GM21619 (cell line): ENCODE measurements around the gene ARHGAP8.

Experiments used
- ATAC-seq: cut with Tn5 transposase; IDR thresholded peaks from one replicate; pipeline ENCODE4 v1.9.1; 2021; ENCODE audit not compliant: unreplicated experiment

Gene ARHGAP8

GRCh38 chr22:44764974-44765373 lies 12.6 kb downstream of the ARHGAP8 start:
- no peak for ATAC-seq

- ATAC-seq = no peak
Measured at GRCh38 chr22:44765571-44766285, 13.4 kb downstream of the ARHGAP8 start.

- no peak for ATAC-seq
Measured at GRCh38 chr22:44773082-44773481, 20.7 kb downstream of the ARHGAP8 start.

DNA sequence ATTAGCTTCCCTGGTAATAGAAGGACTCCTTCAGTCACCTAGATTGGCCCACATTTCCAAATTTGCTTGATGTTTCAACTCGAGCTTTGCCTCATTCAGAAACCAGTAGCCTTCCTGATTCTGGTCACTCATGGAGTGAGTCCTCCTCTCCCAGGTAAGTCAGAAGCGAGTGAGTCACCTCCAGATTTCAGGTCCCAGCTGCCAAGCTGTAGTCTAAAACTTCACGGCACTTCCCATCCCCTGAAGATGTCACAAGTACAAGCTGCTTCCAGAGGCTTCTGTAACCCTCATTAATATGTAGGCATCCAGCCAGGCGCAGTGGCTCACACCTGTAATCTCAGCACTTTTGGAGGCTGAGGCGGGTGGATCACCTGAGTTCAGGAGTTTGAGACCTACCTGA lies 23.5 kb downstream of the ARHGAP8 start:
- no peak for ATAC-seq

GRCh38 chr22:44776605-44777363 lies 24.4 kb downstream of the ARHGAP8 start:
- ATAC-seq = no peak

GRCh38 chr22:44777364-44777755 lies 25.0 kb downstream of the ARHGAP8 start:
- ATAC-seq = no peak

DNA sequence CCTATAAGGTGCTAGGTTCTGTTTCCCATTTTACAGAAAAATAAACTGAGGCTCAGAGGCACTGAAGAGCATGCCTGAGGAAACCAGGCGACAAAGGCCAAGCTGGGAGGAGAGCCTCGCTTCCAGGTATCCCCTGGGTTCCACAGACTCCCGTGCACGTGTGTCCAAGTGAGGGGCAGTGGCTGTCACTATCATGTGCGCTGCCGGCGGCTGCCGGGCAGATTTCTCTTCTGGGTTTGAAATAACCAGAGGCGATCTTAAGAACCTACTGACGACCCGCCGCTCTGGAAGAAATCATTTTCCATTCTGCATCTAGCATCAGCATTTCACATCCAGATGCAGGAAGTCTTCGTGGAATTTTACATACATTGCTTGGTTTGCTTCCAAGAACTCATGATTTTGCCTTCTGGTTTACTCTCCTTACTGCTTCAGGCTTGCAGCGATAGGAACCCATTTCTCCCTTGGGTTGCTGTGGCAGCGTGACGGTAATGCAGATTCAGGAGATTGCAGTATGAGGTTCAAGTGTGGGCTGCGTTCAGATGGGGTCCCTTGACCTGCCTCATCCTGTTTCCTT lies 28.6 kb downstream of the ARHGAP8 start:
- ATAC-seq = no peak

DNA sequence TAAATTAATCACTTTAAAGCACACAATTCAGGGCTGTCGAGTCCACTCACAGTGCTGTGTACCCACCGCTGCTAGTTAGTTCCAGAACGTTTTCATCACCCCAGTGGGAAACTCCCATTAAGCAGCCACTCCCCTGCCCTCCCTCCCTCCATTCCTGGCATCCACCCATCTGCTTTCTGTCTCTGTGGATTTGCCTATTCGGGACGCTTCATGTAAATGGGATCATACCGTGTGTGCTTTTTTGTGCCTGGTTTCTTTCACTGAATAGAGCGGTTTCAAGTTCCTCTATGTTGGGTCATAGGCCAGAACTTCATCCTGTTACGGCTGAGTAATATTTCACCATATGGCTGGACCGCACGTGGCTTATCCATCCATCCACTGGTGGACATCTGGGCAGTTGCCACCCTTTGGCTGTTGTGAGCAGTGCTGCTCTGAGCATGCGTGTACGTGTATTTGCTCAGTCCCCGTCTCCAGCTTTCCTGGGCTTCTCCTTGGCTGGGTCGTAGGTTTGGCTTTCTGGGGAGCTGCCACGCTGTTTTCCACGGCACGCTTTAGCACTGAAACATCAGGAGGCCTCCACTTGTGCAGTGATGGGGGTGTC lies 30.1 kb downstream of the ARHGAP8 start:
- ATAC-seq = no peak

DNA sequence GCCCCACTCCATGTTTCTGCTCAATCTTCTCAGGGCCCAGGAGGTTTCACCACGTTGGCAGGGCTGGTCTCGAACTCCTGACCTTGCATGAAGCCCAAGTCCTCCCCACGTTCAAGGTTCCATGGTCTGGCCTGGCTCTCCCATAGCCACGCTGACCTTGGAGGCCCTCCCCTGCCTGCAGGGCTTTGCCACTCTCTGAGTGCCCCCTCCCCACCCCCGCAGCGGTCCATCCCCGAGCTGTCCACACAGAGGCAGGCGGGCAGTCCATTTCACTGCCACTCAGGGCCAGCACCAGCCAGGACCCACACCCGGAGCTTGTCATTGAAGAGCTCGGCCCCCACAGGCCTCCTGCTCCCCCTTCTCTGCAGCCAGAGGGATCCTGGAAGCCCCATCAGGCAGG lies 30.7 kb downstream of the ARHGAP8 start:
- no peak for ATAC-seq

DNA sequence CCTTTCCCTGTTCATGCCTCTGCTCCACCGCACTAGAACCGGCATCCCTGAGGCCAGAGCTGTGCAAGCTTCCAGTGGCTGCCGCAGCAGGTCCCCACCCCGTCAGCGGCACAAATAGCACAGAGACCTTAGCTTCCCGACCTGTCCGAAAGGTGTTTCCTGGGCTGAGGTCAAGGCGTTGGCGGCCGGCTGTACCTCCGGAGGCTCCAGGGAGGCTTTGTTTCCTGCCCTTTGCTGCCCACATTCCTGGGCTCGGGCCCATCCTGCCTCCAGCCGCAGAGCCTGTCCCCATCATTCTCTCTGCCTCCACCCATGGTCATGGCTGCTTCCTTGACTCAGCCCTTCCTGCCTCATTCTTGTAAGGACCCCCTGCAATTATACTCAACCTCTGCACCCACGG lies 31.2 kb downstream of the ARHGAP8 start:
- ATAC-seq = no peak

DNA sequence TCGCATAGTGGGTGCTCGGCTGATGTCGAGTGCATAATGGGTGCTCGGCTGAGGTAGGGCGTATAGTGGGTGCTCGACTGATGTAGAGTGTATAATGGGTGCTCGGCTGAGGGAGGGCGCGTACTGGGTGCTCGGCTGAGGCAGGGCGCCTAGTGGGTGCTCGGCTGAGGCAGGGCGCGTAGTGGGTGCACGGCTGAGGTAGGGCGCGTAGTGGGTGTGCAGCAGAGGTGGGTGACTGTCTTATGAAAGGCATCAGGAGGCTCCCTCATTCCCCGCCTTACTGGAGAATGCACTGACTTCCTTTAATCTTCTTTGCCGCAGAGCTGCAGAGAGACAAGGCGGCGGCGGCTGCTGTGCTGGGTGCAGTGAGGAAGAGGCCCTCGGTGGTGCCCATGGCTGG lies 33.8 kb downstream of the ARHGAP8 start:
- no peak for ATAC-seq

GRCh38 chr22:44786610-44787009 lies 34.2 kb downstream of the ARHGAP8 start:
- ATAC-seq = no peak

DNA sequence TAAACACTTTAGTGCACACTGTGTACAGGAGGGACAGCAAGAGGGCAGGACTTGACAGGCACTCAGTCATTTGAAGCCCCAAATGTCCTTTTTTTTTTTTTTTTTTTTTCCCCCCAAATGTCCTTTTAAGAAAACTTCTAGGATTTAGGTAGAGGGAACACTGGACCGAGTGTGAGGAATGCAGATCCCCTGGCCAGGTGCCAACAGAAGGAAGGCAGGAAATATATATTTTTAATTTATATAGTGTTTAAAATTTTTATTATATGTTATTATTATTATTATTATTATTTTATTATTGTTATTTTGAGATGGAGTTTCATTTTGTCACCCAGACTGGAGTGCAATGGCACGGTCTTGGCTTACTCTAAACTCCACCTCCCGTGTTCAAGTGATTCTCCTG lies 35.5 kb downstream of the ARHGAP8 start:
- ATAC-seq = no peak

- ATAC-seq = no peak
Measured at GRCh38 chr22:44793106-44793505, 40.7 kb downstream of the ARHGAP8 start.

DNA sequence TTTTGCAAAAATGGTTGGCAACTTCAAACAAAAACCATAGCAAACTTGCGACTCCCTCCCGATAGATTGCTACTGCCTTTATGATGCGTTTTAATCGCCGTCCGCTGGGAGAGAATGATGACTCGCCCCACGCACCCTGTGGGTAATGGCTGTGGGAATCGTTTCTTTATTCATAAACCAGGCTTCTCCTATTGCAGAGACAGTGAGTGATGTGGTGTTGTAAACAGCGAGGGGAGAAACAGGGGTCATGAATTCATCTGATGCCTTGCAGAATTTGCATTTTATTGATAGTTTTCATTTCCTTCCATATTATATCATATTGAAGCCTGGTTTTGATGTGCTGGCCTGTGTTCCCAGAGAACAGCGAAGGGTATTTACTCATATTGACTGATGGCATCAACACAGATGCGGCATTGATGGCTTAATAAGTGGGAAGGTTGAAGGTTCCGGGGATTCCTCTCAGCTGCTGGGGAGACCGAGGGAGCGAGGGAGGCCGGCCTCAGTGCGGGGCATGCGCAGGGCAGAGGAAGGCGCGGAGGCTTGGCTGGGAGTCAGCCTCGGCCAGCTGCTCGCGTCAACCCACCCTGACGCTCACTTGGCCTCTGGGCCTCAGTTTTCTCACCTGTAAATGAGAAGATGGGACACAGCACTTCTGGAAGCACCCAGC lies 41.3 kb downstream of the ARHGAP8 start:
- ATAC-seq = no peak

GRCh38 chr22:44795701-44796630 lies 43.6 kb downstream of the ARHGAP8 start:
- no peak for ATAC-seq

- no peak for ATAC-seq
Measured at GRCh38 chr22:44797181-44797725, 44.9 kb downstream of the ARHGAP8 start.

- ATAC-seq = no peak
Measured at GRCh38 chr22:44799077-44799945, 46.9 kb downstream of the ARHGAP8 start.
